Measurements from ENCODE around the gene ITFG1.
A peak's percentile ranks its signal among the peaks of the same experiment; 100 is the strongest.
"Not testable (repeated sequence)": the region's sequence is repeated elsewhere in the genome, so short reads cannot be mapped to it uniquely, and the experiment has no call there.

The ITFG1 gene

DNA sequence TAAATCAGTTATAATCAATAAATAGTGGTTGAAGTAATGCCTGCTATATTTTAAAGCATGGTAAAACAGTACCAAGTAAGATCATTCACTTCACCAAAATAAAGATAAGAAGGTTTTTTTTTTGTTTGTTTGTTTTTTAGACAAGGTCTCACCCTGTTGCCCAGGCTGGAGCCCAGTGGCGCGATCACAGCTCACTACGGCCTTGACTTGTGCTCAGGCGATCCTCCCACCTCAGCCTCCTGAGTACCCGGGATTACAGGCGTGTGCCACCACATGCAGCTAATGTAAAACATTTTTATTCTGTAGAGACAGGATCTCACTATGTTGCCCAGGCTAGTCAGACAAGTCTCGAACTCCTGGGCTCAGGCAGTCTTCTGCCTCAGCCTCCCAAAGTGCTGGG is 232.6 kb downstream of the ITFG1 start:
- no peak overlapping the region for H3K4me3 ChIP-seq (ENCODE audit: low read depth, low read length)
- TF ChIP-seq, protein P1, sequence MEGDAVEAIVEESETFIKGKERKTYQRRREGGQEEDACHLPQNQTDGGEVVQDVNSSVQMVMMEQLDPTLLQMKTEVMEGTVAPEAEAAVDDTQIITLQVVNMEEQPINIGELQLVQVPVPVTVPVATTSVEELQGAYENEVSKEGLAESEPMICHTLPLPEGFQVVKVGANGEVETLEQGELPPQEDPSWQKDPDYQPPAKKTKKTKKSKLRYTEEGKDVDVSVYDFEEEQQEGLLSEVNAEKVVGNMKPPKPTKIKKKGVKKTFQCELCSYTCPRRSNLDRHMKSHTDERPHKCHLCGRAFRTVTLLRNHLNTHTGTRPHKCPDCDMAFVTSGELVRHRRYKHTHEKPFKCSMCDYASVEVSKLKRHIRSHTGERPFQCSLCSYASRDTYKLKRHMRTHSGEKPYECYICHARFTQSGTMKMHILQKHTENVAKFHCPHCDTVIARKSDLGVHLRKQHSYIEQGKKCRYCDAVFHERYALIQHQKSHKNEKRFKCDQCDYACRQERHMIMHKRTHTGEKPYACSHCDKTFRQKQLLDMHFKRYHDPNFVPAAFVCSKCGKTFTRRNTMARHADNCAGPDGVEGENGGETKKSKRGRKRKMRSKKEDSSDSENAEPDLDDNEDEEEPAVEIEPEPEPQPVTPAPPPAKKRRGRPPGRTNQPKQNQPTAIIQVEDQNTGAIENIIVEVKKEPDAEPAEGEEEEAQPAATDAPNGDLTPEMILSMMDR (conservative IDR thresholded peaks at IDR 0.05; ENCODE audit: low read depth, low read length): no peak
- DNase-seq (ENCODE audit: low read depth): no peak

DNA sequence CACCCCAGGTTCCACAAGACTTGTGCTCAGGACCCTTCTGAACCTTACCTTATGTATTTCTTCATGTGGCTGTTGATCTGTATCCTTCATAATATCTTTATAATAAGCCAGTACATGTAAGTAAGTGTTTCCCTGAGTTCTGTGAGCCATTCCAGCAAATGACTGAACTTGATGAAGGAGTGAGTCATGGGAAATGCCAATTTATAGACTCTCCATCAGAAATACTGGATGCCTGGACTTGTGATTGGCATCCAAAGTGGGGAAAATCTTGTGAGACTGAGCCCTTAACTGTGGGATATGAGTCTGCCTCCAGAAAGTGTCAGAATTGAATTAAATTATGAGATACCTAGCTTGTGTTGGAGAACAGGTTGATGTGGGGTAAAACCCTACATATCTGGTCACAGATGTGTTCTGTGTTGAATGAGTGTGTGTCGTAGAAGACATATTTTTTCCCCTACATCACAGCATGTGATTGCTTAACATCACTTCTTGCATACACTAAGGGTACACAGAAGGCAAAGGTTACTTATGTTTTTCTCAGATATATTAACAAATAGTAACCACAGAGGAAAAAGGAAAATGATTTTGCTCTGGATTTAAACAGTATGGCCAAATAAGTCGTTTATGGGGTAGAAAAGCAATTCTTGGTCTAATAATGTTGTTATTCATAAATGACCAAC is 247.0 kb downstream of the ITFG1 start:
- no peak overlapping the region for H3K4me3 ChIP-seq (ENCODE audit: low read depth, low read length)
- TF ChIP-seq, protein P1 (conservative IDR thresholded peaks at IDR 0.05; ENCODE audit: low read depth, low read length): no peak
- DNase-seq (ENCODE audit: low read depth): peak; percentile 49

DNA sequence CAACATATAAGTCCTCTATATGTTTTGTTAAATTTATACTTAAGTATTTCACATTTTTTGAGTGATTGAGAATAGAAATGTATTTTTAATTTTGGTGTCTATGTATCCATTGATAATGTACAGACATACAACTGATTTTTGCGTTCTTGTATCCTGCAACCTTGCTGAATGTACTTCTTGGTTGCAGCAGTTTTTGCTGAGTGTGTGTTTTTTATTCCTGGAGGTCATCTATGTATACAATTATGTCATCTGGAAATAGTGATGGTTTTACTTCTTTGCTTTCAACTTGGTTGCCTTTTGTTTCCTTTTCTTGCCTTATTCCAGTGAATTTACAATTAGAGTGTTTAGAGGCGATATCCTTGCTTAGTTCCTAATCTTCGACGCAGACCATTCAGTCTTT is 249.6 kb downstream of the ITFG1 start:
- no peak overlapping the region for H3K4me3 ChIP-seq (ENCODE audit: low read depth, low read length)
- no peak for DNase-seq (ENCODE audit: low read depth)

DNA sequence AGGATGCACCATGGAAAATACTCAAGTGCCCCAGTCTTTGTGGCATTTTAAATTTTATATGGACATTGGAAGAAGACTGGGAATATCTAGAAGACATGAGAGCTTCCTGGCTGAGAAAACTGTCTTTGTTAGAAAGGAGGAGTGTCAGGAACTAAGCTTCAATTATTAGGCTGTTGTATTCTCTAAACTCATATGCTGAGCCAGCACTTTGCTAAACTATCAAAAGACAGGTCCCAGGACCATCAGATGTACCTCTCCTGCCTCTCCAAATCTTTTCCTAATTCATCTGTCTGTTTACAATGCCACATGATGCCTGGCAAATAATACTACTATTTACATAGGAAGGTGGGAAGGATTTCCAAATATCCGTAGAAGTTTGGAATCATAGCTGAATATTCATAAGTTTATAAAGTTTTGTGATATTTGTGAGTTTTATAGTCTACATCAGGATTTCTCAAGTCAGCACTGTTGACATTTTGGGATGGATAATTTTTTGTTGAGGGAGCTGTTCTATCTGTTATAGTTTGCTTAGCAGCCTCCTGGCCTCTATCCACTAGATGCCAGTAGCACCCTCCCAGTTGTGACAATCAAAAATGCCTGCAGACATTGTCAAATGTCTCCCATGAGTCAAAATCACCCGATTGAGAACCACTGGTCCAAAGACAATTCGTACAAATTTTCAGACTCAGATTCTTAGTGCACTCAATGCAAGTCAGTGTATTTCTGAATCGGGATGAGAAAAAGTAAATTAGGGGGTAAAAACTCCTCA is 255.9 kb downstream of the ITFG1 start:
- peak; percentile 9 for DNase-seq (ENCODE audit: low read depth)
- TF ChIP-seq, protein P1 (conservative IDR thresholded peaks at IDR 0.05; ENCODE audit: low read depth, low read length): peak; percentile 22
- H3K4me3 ChIP-seq (ENCODE audit: low read depth, low read length): no peak overlapping the region

More for the DNA sequence above, 249.6 kb downstream of the ITFG1 start:
- TF ChIP-seq, protein P1 (conservative IDR thresholded peaks at IDR 0.05; ENCODE audit: low read depth, low read length): no peak

DNA sequence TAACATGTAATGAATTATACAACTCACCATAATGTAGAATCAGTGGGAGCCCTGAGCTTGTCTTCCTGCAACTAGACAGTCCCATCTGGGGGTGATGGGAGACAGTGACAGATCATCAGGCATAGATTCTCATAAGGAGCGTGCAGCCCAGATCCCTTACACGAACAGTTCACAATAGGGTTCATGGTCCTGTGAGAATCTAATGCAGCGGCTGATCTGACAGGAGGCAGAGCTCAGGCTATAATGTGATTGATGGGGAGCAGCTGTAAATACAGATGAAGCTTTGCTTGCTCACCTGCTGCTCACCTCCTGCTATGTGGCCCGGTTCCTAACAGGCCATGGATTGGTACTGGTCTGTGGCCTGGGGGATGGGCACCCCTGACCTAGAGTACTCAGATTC is 257.4 kb downstream of the ITFG1 start:
- DNase-seq (ENCODE audit: low read depth); H3K4me3 ChIP-seq (ENCODE audit: low read depth, low read length): not testable (repeated sequence)

DNA sequence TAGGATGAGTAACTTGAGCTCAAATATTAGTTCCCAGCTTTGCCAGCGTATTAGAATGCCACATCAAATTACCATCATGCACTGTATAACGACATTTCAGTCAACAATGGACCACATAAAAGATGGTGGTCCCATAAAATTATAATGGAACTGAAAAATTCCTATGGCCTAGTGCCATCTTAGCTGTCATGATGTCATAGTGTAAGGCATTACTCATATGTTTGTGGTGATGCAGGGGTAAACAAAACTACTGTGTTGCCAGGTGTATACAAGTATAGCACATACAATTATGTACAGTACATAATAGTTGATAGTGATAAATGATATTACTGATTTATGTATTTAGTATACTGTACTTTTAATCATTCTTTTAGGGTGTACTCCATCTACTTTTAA is 262.7 kb downstream of the ITFG1 start:
- DNase-seq (ENCODE audit: low read depth): no peak
- no peak overlapping the region for H3K4me3 ChIP-seq (ENCODE audit: low read depth, low read length)
- TF ChIP-seq, protein P1 (conservative IDR thresholded peaks at IDR 0.05; ENCODE audit: low read depth, low read length): no peak

DNA sequence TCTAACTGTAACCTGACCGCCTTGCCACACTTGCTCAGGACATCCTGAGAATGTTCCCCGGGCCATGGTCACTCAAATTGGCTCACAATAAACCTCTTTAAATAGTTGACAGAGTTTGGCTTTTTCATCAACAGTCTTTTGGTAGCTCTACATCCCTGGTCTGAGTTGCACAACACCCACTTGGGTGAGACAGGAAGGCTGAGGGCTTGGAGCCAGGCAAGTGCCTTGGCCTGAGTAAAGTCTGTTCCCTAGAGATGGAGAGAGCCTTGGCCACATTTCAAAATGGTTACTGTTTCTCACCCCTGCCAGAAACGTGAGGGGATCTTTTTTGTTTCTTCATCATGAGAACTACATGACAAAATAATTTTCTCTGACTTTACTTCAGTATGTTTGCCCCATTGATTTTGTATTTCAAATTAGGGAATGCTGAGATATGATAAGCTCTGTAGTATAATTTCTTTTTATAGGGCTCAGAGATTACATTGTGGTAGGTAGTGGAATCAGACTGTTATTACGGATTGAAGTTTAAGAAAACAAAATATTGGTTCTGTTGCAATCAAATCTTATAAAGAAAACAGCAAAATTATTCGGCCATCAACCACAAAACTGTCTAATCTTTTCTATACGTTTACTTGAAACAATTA is 263.2 kb downstream of the ITFG1 start:
- TF ChIP-seq, protein P1 (conservative IDR thresholded peaks at IDR 0.05; ENCODE audit: low read depth, low read length): no peak

More for the DNA sequence above, 263.2 kb downstream of the ITFG1 start:
- H3K4me3 ChIP-seq (ENCODE audit: low read depth, low read length): no peak overlapping the region
- DNase-seq (ENCODE audit: low read depth): peak; percentile 61
